Stimulated activated CD4-positive, alpha-beta T cell treated with anti-CD3 and anti-CD28 coated beads, TNF-alpha, amount 100 ng/mL, for 24 hours (primary cell): ENCODE results near the gene SORCS2.

Experiments used
- DNase-seq, 3 experiments: peaks; one replicate each; pipeline ENCODE4 v3.0.0-alpha.2; 2020; ENCODE audit warnings: low read depth in 3 of 3

SORCS2 gene

DNA sequence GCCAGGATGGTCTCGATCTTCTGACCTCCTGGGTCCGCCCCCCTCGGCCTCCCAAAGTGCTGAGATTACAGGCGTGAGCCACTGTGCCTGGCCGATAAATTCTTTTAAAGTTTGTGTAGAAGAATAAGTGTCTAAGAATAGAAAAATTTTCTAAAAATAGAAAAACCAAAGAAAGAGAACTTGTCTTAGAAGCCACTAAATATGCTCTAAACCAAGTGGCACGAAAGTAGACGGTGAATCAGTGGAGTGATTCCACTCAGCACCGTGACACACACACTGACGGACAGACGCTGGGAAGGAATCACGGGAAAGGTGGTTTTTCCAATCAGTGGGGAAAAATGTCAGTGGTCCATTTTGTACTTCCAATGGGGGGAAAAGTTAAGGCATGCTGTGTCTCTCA lies 315.0 kb downstream of the SORCS2 start:
- no peak for DNase-seq

DNA sequence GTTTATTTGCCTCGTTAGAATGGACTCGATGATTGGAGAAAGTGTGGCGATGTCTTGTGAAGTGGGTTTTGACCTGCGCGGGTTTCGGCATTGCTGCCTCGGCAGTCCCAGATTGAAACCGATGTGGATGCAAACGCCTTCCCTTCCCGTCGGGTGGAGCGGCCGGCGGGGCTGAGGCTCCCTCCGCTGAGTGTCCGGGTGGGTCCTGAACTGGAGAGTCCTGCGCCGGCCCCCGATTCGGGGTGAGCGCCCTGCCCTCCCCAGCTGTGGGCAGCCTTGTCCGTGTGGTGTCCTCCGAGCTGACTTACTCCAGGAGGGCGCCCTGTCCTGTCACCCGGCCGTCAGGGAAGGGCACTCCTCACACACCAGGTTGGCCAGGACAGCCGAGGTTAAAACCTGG lies 317.7 kb downstream of the SORCS2 start:
- DNase-seq, result no peak

DNA sequence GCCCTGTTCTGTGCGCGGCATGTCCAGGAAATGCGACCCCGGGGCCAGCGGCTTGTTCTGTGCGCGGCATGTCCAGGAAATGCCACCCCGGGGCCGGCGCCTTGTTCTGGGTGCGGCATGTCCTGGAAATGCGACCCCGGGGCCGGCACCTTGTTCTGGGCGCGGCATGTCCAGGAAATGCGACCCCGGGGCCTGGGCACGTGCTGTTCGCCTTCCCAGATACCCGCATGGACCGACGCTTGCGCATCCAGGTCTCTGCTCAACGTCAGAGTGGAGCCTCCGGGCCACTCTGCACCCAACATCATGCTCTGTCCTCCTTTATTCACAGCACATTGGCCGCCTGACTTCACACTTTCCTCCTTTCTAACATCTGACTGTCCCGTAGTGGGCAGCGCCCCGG lies 318.2 kb downstream of the SORCS2 start:
- no peak for DNase-seq

DNA sequence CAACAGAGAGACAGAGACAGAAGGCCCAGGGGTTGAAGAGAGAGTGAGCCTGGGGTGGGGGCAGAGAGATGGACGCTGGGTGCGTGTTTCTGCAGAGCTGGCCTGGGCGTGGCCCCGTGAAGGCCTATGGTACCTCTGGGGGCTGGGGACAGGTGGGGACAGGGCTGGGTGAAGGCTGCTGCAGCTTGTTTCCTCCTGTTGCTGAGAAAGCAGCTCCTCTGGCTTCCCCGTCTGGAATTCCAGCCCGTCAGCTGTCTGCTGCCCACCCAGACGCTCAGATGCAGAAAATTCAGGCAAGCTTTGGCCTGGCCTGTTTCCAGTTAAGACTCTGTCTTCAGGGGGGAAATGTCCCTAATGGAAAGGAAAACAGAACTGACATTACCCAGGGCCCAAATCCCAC lies 319.2 kb downstream of the SORCS2 start:
- DNase-seq, result no peak

DNA sequence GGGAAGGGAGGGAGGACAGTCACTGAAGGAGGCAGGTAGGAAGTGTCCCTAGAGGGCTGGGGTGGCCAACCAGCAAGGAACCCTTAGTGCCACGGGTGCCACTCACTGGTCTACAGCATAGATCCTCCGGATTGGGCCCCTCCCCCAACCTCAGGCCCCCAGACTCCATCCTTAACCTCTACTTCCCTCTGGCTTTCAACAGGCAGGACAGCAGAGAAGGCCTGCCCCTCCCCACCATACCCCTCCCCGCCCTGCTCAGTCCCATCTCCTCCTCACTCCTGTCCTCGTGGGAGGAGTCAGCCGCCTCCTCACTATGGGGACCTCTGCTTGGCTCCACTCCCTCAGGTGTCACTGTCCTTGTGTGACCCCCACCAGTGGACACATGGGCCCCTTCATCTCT lies 320.1 kb downstream of the SORCS2 start:
- DNase-seq, result no peak

DNA sequence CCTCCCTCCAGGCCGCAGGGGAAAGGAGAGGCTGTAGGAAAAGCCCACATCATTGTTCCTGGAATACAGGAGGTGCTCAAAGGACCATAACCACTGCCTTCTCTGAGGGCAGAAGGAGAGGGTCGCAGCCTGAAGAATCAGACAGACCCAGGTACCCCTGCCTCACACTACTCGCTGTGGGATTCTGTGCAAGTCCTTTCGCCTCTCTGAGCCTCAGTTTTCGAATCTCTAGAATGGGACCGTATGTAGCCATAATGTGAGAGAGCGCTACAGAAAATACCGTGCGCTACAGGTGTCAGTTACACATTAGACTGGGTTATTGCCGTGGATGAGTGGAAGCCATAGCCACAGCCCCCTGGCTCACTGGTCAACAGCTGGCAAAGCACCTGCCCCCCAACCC lies 320.6 kb downstream of the SORCS2 start:
- no peak for DNase-seq

DNA sequence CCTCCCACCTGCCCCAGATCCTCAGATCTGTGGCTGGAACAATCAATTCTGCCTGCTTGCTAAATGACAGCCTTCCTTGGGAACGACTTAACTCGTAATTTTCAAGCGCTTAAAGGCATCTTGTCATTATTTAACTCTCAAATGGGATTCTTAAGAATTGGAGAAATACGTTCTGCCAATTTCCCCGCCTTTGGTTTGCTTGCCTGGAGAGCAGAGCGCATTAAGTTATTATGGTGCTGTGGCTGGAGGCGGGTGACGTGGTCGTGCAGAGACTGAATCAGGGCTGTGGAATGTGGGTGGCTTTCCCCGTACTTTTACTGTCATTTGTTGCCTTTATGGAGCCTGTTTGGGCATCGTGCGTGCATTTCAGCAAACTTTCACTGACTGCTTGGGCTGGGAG lies 321.3 kb downstream of the SORCS2 start:
- no peak for DNase-seq

DNA sequence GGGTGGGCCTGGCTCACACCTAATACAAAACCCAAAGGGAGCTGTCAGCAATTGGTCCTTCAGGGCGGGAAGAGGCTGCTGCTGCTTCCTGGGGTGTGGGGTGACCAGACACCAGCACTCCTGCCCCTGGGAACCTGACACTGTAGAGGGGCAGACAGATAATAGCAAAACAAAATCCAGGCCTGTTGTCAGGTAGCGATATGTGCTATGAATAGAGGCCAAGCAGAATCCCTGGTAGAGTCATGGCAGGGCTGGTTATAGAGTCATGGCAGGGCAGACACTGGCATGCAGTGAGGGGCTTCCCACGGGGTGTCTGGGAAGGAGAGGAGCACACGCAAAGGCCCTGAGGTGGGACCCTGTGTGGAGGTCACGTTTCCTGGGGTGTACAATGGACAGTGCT lies 321.9 kb downstream of the SORCS2 start:
- no peak for DNase-seq

DNA sequence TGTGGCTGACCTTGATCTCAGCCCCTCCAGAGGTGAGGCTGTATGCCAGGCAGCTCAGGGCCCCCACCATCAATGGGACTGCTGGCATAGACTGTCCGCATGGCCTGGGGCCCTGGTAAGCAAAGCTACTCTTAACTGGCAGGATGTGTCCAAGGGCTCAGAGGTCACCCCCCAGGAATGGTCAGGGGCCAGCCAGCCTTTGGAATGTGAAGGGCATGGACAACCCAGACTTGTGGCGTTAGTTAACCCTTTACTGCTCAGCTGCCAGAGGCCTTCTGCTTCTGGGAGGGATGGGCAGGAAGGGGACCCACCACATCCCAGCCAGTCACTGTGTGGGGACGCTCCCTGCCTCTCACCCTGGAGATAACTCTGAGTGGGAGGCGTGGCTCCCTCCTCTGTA lies 322.5 kb downstream of the SORCS2 start:
- no peak for DNase-seq

DNA sequence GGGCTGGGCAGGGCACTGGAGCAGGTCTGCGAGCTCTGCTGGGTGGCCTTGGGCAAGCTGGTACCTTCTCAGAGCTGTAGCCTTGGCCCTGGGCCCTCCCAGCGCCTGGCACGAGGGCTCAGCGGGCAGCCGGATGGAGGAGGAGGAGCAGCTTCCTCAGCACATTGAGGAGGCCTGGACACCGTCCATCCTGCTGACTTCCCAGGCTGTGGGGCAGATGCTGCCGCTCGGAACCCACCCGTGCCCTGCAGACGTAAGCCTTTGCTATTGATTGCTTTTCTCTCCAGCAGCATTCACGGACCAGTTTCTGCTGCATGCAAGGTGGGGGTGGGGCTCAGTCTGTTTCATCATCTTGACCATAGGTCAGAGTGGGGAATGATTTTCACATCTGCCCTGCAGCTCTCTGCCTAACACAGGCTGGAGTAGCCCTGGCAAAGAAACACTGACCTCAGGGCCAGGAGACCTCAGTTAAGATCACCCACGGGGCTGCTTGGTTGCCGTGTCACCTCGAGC lies 323.1 kb downstream of the SORCS2 start:
- DNase-seq, result no peak

DNA sequence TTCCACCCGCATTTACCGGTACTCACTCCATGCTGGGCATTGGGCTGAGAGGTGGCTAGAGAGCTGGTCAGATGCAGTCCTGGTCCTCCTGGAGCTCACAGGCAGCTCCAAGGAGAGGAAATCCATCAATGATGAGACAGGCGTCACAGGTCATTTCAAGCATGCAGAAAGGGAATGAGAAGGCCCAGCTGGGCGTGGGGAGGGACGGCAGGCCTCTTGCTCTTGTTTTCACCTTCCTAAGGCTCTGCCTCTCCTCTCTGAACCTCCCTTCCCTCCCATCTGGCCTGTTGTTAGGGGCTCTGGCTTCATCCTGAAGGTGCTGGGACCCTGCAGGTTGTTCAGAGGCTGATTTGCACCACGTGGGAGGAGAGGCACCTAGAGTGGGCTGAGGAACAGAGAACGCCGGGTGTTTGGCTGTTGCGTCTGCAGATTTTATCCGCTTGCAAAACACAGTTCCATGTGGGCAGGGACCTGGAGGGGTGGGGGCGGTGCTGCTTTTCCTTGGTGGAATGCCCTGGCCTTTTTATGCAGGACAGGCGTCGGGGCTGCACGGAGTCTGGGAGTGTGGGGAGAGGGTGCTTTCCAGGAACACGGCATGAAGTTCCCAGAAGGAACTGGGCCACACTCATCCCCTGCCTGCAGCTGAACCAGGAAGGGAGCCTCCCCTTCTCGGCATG lies 323.9 kb downstream of the SORCS2 start:
- DNase-seq, result no peak

DNA sequence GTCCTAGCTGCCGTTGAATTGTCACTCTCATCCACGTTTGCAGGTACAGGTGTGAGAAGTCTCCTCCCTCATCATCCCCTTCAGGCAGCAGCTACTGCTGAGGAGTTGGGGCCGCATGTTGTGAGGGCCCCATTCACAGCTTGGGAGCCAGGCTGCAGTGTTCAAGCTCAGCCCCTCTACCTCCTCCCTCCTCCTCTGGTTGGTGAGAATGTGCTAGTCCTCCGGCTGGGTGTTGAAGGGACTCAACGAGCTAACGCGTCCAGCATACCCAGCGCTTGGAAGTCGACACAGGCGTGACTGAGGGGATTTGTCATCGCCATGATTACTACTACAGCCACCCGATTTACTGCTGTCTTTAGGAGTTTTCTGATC lies 324.4 kb downstream of the SORCS2 start:
- DNase-seq, result no peak

DNA sequence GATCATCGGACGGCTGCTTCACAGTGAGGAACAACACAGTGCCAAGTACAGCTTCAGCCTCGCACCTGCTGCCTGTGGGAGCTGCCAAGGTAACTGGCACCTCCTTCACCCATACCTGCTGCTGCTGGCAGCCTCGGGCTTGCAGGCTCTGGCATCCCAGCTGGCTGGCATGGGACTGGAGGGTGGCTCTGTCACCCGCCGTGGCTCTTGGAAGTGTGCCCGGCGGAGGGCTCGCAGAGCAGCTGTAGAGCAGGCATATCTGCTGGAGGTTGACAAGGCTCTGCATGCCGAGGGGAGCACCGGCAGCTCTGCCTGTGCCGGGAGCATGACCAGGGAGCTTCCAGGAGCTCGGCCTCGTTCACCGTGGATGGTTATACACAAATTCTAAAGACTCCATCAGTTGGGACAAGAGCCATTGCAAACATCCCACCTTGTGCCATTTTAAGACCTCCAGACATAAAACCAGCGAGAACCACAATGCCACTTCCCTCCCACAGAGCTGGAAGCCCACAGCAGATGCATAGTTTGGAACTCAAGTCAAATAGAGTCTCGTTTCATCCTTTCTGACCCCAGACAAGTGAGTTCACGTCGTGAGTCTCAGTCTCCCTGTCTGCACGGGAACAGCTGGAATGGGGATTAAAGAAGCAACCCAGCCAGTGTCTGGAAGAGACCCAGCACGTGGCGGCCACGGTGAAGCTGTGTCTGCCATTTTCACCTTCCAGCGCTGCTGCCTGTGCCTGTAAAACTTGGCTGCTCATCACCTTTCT lies 326.7 kb downstream of the SORCS2 start:
- DNase-seq, result no peak

DNA sequence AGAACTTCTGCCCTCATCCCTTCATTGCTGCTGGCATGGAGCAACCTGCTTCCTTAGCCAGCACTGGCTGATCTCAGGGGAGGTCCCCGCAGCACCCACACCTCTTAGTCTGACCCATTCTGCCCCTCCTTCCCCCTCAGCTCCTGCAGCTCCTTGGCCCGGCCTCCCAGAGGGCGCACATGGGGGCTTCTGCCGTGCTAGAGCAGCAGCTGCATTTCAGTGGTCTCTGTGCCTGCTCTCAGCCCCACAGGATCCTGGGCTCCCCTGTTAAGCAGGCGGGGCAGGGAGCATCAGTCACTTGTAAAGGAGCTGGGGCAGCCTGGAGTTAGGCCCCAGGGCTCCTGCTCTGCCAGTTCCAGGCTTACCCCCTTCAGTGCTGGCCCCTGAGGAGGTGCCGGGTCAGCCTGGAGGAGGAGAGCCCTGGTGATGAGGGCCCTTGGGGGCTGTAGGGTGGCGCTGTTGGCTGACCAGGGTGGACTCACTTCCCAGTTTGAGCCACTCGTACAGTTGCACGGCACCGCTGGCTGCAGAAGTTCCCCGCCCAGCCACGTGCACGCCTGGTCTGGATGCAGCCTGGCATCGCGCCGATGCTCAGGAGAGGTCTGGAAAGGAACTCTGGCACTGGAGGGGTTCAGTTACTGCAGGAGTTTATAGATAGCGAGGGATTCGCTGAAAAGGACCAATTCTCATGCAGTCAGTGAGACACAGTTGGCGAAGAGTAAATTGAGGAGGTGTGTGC lies 327.5 kb downstream of the SORCS2 start:
- DNase-seq, result no peak

DNA sequence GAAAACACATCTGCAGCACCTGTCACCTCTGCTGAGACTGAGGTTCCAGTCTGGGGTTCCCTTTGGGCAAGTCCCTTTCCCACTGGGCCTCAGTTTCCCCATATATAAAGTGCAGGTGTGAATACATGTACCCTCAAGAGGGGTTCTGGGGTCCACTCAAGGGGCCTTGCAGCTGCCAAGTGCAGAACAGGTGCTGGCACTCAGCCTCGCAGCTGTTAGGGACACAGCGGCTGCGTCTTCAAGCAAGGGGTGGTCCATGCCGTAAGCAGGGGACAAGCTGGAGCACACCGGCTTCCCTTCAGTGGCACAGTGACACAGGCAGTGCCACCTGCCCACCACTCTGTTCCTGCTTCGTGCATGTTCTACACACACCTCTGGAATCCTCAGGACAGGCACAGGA lies 329.3 kb downstream of the SORCS2 start:
- no peak for DNase-seq

DNA sequence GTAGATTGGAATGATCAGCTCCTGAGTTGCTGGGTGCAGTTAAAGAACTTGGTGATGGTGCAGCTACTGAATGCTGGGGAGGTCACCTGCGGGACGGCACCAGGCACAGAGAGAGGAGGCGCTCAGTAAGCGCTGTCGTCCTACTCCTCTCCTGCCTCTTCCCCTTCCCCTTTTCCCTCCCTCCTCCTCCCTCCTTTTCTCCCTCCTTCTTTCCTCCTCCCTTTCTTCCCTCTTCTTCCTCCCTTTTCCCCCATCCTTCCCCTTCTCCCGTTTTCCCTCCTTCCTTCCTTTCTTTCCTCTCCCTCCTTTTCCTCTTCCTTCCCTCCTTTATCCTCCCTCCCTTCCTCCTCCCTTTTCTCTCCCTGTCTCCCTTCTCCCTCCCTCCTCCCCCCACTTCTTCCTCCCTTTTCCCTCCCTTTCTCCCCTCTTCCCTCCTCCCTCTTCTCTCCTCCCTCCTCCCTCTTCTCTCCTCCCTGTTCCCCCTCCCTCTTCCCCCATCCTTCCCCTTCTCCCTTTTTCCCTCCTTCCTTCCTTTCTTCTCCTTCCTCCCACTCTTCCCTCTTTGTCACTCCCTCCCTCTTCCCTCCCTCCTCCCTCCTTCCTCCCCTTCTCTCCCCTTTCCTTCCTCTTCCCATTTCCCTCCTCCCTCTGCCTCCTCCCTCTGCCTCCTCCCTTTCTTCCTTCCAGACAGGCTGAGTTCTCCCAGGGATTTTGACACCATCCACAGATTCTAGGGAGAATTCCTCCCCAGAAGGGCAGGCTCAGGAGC lies 330.3 kb downstream of the SORCS2 start:
- DNase-seq, result no peak

DNA sequence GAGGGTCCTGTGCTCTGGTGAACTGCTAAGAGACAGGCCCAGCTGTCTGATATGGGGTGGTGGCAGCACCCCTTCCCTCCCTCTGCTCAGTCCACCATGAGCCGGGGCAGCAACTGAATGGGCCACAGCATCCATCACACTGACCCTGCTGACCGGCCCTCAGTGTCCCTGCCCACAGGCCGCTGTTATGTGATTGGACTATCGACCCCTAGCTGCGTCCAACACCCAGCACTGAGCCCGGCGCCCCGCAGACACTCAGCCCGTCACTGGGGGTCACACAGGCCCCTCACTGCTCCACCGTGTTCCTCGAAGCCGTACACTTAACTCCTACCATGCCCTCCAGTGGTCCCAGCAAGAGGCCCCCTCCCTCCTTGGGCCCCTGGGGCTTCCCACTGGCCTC lies 331.2 kb downstream of the SORCS2 start:
- no peak for DNase-seq

DNA sequence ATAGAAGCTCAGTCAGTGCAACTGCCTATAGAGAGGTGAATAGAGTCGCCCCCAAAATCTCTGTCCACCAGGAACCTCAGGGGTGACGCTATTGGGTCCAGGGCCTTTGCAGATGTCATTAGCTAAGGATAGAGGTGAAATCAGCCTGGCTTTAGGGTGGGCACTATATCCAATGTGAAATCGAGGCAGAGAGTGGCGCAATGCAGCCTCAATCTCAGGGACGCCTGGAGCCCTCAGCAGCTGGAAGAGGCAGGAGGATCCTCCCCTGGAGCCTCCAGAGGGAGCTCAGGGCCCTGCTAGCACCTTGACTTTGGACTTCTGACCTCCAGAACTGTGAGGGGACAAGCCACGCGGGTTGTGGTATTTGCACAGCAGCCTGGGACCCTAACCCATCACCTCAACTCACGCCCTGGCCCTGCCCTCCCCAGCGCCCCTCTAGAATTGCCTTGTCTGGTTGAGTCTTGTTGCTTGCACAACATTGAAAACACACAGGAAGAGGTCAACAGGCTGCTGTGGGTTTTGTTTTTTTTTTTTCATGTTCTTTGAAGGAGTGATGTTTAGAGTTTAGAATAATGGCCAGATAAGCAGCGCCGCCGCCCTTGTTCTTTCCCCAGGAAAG lies 331.8 kb downstream of the SORCS2 start:
- no peak for DNase-seq

DNA sequence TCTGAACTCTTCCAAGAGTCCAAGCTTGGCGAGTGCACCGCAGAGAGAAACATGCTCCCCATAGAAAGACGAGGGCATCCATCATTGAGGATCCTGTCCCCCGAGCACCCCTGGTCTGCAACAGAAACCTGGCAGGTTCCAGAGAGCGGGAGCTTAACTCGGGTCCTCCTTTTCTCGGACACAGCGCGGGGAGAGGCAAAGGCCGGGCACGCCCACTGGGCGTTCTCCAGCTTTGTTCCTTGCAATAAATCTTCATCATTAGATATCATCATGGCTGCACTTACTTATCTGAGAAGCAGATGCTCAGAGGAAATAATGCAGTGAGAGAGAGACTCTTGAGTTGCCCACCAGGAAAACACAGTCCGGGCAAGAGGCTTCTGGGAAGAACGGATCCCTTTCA lies 332.5 kb downstream of the SORCS2 start:
- DNase-seq, result no peak

DNA sequence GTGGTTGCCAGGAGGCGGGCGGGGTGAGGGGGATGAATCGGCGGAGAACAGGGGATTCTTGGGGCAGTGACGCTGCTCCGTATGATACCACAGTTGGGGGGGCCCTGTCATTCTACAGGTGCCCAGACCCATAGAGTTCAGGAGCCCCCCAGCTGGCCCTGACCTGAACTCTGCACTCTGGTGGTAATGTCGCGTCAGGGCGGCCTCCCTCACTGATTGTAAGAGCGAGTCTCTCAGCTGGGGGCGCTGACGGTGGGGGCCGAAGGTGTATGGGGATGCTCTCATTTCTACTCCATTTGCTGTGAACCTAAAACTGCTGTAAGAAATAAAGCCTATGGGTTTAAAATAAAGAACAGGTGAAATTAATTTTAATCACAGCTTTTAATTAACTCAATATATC lies 334.2 kb downstream of the SORCS2 start:
- DNase-seq, result no peak

DNA sequence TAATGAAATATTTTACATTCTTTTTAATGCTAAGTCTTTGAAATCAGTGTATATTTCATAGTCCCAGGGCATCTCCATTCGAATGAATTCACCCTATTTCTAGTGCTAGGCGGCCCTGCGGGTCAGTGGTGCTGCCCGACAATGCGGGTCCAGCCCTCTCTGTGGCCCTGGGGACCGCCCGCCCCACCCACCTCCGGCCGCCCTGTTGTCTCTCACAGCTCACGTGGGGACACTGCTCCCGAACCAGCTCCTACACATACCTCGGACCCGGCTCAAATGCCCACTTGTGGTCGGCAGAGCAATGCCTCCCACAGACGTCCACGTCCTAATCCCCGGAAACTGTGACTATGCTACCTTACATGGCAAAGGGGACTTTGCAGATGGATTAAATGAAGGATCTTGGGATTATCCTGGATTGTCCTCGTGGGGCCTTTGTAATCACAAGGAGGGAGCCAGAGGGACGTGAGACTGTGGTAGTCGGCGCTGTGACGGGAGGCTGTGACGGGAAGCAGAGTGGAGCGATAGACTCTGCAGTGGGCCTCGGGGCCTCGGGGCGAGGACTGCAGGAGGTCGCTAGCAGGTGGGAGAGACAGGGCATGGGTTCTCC lies 334.7 kb downstream of the SORCS2 start:
- no peak for DNase-seq
